ENCODE measurements around the gene CD27. TPM values are rescaled to one million over a fixed set of nuclear protein-coding genes. Genes with fewer than 3 reads are reported as not detected.
"Not testable (repeated sequence)": the region's sequence is repeated elsewhere in the genome, so short reads cannot be mapped to it uniquely, and the experiment has no call there.

CD27 gene
- total RNA-seq, 1 donor, result 24.3 TPM

DNA sequence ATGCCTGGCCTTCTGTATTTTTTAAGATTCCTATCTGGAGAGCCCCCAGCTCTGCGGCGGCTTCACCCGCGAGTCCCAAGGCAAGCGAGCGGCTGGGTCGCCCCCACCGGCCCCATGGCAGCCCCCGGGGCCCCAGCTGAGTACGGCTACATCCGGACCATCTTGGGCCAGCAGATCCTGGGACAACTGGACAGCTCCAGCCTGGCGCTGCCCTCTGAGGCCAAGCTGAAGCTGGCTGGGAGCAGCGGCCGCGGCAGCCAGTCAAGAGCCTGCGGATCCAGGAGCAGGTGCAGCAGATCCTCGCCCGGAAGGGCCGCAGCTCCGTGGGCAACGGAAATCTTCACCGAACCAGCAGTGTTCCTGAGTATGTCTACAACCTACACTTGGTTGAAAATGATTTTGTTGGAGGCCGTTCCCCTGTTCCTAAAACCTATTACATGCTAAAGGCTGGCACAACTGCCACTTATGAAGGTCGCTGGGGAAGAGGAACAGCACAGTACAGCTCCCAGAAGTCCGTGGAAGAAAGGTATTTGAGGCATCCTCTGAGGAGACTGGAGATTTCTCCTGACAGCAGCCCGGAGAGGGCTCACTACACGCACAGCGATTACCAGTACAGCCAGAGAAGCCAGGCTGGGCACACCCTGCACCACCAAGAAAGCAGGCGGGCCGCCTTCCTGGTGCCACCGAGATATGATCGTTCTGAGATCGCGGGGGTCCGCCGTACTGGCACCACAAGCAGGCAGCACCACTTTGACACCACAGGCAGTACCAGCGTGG lies 33.0 kb downstream of the CD27 start:
- not testable (repeated sequence) for H3K27me3 ChIP-seq (ENCODE audit: insufficient read depth, low read length); H3K4me1 ChIP-seq (ENCODE audit: insufficient read depth, low read length); H3K9me3 ChIP-seq (ENCODE audit: low read depth, low read length); H3K4me3 ChIP-seq (ENCODE audit: low read length)

DNA sequence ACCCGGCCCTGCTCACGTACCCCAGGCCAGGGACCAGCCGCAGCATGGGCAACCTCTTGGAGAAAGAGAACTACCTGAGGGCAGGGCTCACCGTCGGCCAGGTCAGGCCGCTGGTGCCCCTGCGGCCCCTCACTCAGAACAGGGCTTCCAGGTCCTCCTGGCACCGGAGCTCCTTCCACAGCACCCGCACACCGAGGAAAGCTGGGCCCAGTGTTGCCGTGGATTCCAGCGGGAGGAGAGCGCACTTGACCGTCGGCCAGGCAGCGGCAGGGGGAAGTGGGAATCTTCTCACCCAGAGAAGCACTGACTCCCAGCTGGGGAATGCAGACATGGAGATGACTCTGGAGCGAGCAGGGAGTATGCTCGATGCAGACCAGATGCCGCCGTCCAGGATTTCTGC lies 33.7 kb downstream of the CD27 start:
- H3K4me3 ChIP-seq (ENCODE audit: low read length), result no peak overlapping the region
- no peaks in the 10 kb centered on the region for H3K9me3 ChIP-seq (ENCODE audit: low read depth, low read length)
- no peaks in the 10 kb centered on the region for H3K4me1 ChIP-seq (ENCODE audit: insufficient read depth, low read length)
- no peaks in the 10 kb centered on the region for H3K27me3 ChIP-seq (ENCODE audit: insufficient read depth, low read length)

DNA sequence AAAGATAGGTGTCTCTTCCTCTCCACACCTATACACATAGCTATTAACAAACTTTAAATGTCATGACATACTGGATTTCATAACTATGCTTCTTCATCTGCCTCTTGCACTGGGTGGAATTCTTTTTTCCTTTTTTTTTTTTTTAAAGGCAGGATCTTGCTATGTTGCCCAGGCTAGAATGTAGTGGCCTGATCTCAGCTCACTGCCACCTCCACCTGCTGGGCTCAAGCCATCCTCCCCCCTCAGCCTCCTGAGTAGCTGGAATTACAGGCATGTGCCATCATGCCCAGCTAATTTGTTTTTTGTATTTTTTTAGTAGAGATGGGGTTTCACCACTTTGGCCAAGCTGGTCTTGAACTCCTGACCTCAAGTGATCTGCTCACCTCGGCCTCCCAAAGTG lies 43.5 kb downstream of the CD27 start:
- H3K4me3 ChIP-seq (ENCODE audit: low read length), result no peak overlapping the region
- no peaks in the 10 kb centered on the region for H3K9me3 ChIP-seq (ENCODE audit: low read depth, low read length)
- no peaks in the 10 kb centered on the region for H3K27me3 ChIP-seq (ENCODE audit: insufficient read depth, low read length)
- peaks cover 8% of the 10 kb centered on the region for H3K4me1 ChIP-seq (ENCODE audit: insufficient read depth, low read length)

- H3K4me1 ChIP-seq (ENCODE audit: insufficient read depth, low read length), result peaks cover 11% of the 10 kb centered on the region
- no peaks in the 10 kb centered on the region for H3K9me3 ChIP-seq (ENCODE audit: low read depth, low read length)
- H3K27me3 ChIP-seq (ENCODE audit: insufficient read depth, low read length), result no peaks in the 10 kb centered on the region
- H3K4me3 ChIP-seq (ENCODE audit: low read length), result no peak overlapping the region
Measured at GRCh38 chr12:6489449-6489848, 44.7 kb downstream of the CD27 start.

GRCh38 chr12:6490673-6491072 lies 45.9 kb downstream of the CD27 start:
- not testable (repeated sequence) for H3K27me3 ChIP-seq (ENCODE audit: insufficient read depth, low read length); H3K9me3 ChIP-seq (ENCODE audit: low read depth, low read length); H3K4me3 ChIP-seq (ENCODE audit: low read length)
- peaks cover 23% of the 10 kb centered on the region for H3K4me1 ChIP-seq (ENCODE audit: insufficient read depth, low read length)

DNA sequence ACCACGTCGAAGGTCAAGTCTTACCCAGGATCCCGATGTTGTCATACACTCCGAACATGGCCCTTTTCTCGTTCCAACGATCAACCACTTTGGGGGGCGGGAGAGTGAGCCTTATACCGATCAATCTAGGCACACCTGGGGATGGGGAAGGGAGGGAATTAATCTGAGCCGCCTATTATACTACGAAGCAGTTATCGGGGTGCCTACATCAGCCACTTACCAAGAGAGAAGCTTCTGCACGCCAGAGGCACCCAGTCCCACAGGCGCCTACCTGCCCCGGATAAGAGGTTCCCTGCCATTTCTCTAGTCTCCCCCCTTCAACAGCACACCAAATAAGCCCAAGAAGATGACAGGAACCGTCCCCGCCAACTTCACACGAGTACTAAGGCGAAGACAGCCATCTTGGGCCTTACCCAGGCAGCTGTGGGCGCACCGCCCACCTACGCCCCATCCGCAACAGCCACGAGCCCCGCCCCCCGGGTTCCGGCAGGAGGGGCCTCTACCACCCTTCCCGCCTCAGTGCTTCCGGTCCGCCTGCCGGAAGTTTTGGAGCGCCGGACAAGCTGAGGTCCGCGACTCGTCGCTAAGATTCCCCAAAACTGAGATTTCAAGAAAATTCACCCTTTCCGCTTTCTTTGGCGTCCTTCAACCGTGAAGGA lies 48.2 kb downstream of the CD27 start, which contains the start of gene MRPL51:
TSS of gene MRPL51 (minus strand) at position 425 of the 659 bp plus-strand sequence. CDS start at position 299, 126 bp downstream.
- H3K27me3 ChIP-seq (ENCODE audit: insufficient read depth, low read length), result no peaks in the 10 kb centered on the region
- peak within 1 kb of the TSS; percentile 88 for H3K4me3 ChIP-seq (ENCODE audit: low read length)
- no peaks in the 10 kb centered on the region for H3K9me3 ChIP-seq (ENCODE audit: low read depth, low read length)
- peaks cover 35% of the 10 kb centered on the region for H3K4me1 ChIP-seq (ENCODE audit: insufficient read depth, low read length)

- Histone ChIP-seq H3K4me1 (ENCODE audit: insufficient read depth, low read length) (peaks cover 35% of the 10 kb centered on the region), H3K27me3 (ENCODE audit: insufficient read depth, low read length) (no peaks in the 10 kb centered on the region), H3K9me3 (ENCODE audit: low read depth, low read length) (no peaks in the 10 kb centered on the region), H3K4me3 (ENCODE audit: low read length) (peak within 1 kb of the TSS; percentile 88)
Measured at GRCh38 chr12:6493497-6494257, 48.9 kb downstream of the CD27 start, which contains the start of gene NCAPD2. Gene NCAPD2 (plus strand): TSS chr12:6494102. CDS start chr12:6495099, 997 bp downstream.

GRCh38 chr12:6494258-6494743 lies 49.5 kb downstream of the CD27 start:
- Histone ChIP-seq H3K4me3 (ENCODE audit: low read length) (peak overlapping the region; percentile 88), H3K27me3 (ENCODE audit: insufficient read depth, low read length) (no peaks in the 10 kb centered on the region), H3K9me3 (ENCODE audit: low read depth, low read length) (no peaks in the 10 kb centered on the region), H3K4me1 (ENCODE audit: insufficient read depth, low read length) (peaks cover 35% of the 10 kb centered on the region)

DNA sequence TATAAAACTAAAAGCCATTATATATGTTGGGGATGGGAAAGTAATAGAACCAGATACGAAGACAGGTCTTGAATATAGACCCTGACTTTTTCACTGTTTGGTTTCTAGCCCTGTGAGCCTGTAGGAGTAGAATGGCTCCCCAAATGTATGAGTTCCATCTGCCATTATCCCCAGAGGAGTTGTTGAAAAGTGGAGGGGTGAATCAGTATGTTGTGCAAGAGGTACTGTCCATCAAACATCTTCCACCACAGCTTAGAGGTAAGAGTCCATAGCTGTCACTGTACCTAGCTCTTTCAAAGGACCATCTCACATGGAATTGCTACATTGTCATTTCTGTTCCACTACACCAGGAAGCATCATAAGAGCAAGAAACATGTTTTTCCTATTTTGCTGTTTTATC lies 50.2 kb downstream of the CD27 start:
- no peaks in the 10 kb centered on the region for H3K9me3 ChIP-seq (ENCODE audit: low read depth, low read length)
- H3K4me1 ChIP-seq (ENCODE audit: insufficient read depth, low read length), result peaks cover 35% of the 10 kb centered on the region
- no peak overlapping the region for H3K4me3 ChIP-seq (ENCODE audit: low read length)
- no peaks in the 10 kb centered on the region for H3K27me3 ChIP-seq (ENCODE audit: insufficient read depth, low read length)

GRCh38 chr12:6497291-6497690 lies 52.5 kb downstream of the CD27 start:
- H3K4me1 ChIP-seq (ENCODE audit: insufficient read depth, low read length), result peaks cover 33% of the 10 kb centered on the region
- H3K9me3 ChIP-seq (ENCODE audit: low read depth, low read length); H3K4me3 ChIP-seq (ENCODE audit: low read length); H3K27me3 ChIP-seq (ENCODE audit: insufficient read depth, low read length): not testable (repeated sequence)

DNA sequence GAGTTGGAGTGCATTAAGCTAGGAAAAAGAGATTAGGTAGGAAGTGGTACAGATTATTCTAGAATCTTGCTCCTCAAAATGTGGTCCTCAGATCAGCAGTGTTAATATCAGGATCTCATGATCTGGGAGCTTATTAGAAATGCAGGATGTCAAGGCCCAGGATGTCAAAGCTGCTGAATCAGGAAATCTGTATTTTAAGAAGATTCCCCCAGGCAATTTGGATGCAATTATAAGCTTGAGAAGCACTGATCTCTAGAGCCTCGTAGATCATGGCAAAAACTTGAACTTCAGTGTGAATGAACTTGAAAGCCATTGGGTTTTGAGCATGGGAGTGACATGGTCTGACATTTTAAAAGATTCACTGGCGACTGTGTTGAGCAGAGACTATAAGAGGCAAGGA lies 55.7 kb downstream of the CD27 start:
- Histone ChIP-seq H3K27me3 (ENCODE audit: insufficient read depth, low read length) (no peaks in the 10 kb centered on the region), H3K4me3 (ENCODE audit: low read length) (no peak overlapping the region), H3K4me1 (ENCODE audit: insufficient read depth, low read length) (peaks cover 14% of the 10 kb centered on the region), H3K9me3 (ENCODE audit: low read depth, low read length) (no peaks in the 10 kb centered on the region)

Other genes with a start within 250 kb of the CD27 start
- 26.4 TPM for gene CD9, start 244.6 kb upstream of the CD27 start, total RNA-seq
- gene PLEKHG6, start 134.3 kb upstream of the CD27 start, total RNA-seq, result not detected
- 75.2 TPM for gene TNFRSF1A, start 102.9 kb upstream of the CD27 start, total RNA-seq
- 1.2 TPM for gene SCNN1A, start 69.4 kb upstream of the CD27 start, total RNA-seq
- 29.8 TPM for gene LTBR, start 60.8 kb upstream of the CD27 start, total RNA-seq
- 28.7 TPM for gene TAPBPL, start 7.1 kb downstream of the CD27 start, total RNA-seq
- gene VAMP1, start 25.7 kb downstream of the CD27 start, total RNA-seq, result 13.9 TPM
- gene MRPL51, start 48.3 kb downstream of the CD27 start, total RNA-seq, result 14.7 TPM
- 7.5 TPM for gene NCAPD2, start 49.1 kb downstream of the CD27 start, total RNA-seq
- gene GAPDH, start 89.6 kb downstream of the CD27 start, total RNA-seq, result 2,093 TPM
- 8.0 TPM for gene IFFO1, start 111.1 kb downstream of the CD27 start, total RNA-seq
- gene NOP2, start 123.3 kb downstream of the CD27 start, total RNA-seq, result 44.2 TPM
- gene CHD4, start 162.4 kb downstream of the CD27 start, total RNA-seq, result 208 TPM
- 4.1 TPM for gene LPAR5, start 191.0 kb downstream of the CD27 start, total RNA-seq
- 24.1 TPM for gene ACRBP, start 202.5 kb downstream of the CD27 start, total RNA-seq
- 31.3 TPM for gene ING4, start 218.2 kb downstream of the CD27 start, total RNA-seq
- 23.2 TPM for gene ZNF384, start 244.4 kb downstream of the CD27 start, total RNA-seq